VCaP (cell line): ENCODE measurements around the gene DCLK1.

Experiments
- H3K27ac ChIP-seq: fragments of 450-650 bp; 2 replicates; pipeline ENCODE4 v1.5.1; 2017
- CTCF ChIP-seq: fragments of 450-650 bp; conservative IDR thresholded peaks from 2 replicates; pipeline ENCODE4 v1.5.1; 2017; ENCODE audit warnings: mild to moderate bottlenecking, moderate library complexity

The DCLK1 gene

GRCh38 chr13:36051082-36051481, 80.1 kb downstream of the DCLK1 start:
- TF ChIP-seq CTCF = no peak
- no peak overlapping the region for H3K27ac ChIP-seq

GRCh38 chr13:36046672-36047071, 84.5 kb downstream of the DCLK1 start:
- no peak overlapping the region for H3K27ac ChIP-seq
- TF ChIP-seq CTCF = no peak

GRCh38 chr13:36038785-36039555, 92.2 kb downstream of the DCLK1 start:
- H3K27ac ChIP-seq = no peak overlapping the region
- TF ChIP-seq CTCF = no peak

- no peak overlapping the region for H3K27ac ChIP-seq
- TF ChIP-seq CTCF = no peak
Measured at GRCh38 chr13:36033035-36033434, 98.1 kb downstream of the DCLK1 start.

- no peak overlapping the region for H3K27ac ChIP-seq
- TF ChIP-seq CTCF = no peak
Measured at GRCh38 chr13:36031490-36031889, 99.7 kb downstream of the DCLK1 start.

- no peak for TF ChIP-seq CTCF
- no peak overlapping the region for H3K27ac ChIP-seq
Measured at GRCh38 chr13:36030670-36031331, 100.4 kb downstream of the DCLK1 start.

GRCh38 chr13:36029166-36029565, 102.0 kb downstream of the DCLK1 start:
- peak overlapping the region; percentile 31 for H3K27ac ChIP-seq
- TF ChIP-seq CTCF = no peak
